Measurements from ENCODE around the gene DPH2.

Gene DPH2

GRCh38 chr1:44008259-44008658 is 38.4 kb downstream of the DPH2 start:
- no peak for DNase-seq

DNA sequence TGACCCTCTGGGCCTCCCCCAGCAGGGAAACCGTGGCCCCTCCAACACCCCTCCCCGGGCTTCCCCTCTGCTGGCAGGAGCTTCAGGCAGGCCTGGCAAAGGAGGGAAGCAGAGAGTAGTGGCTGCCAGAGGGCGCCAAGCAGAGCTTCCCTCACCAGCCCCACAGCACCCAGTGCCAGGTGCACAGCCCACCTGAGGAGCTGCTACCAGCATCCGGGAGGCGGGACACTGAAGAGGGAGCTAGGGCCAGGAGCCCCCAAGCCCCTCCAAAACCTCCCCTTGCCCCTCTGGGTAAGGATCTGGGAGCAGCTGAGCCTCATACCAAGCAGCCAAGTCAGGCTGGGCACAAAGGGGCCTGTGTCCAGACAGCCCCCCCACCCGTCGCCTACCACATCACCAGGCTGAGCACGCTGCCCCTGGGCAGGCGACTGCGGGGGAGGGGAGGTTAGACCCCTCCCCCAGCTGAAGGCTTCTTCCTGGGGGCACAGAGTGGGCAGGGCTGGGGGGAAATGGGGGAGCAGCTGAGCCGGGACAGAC is 41.2 kb downstream of the DPH2 start:
- no peak for DNase-seq

DNA sequence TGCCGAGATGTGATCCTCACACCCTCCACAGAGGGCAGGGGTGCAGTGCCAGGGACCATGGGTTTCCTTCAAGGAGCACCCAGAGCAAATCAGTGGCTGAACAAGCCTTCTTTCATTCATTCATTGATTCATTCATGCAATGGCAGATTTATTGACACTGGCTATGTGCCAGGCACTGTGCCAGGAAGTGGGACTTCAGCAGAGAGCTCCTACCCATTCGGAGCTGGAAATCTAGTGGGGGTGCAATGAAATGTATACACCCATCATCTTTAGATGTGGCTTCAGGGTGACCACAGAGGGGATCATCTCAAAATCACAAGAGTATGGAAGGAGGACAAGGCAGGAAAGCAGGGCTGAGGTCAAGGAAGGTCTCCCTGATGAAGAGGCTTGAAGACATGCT is 42.6 kb downstream of the DPH2 start:
- DNase-seq, result no peak

DNA sequence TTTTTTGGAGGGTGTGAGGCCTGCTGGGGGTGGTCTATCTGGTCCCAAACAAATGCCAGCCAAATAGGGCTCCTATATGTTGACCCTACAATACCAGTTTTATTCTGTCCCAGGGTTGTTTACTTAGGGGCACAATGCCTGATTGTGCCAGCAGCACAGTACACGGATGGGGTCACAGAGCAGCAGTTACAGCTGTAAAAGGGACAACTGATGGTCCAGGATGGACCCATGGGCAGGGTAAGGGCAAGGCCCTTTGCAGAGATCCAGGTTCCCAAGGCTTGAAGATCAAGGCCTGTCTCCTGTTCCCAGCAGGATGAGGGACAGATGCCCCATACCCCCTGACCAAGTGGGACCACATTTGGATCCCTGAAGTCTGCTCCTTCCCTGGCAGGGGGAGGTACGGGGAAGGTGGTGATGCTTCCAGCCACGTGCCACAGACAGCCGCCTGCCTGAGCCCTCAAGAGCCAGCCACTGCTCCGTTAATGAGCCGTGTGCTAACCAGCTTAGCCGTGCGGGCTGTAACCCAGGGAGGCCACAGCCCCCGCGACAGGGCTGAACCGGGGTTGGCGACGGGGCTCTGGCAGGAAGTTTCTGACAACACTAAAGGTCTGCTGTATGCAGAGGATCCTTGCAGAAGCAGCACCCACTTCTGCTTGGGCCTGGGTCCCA is 43.3 kb downstream of the DPH2 start:
- DNase-seq, result no peak

- no peak for DNase-seq
These were observed 44.1 kb downstream of the DPH2 start for GRCh38 chr1:44013949-44014348.

GRCh38 chr1:44014365-44015104 is 44.7 kb downstream of the DPH2 start:
- no peak for DNase-seq

- no peak for DNase-seq
These were observed 45.4 kb downstream of the DPH2 start for GRCh38 chr1:44015206-44015605.

DNA sequence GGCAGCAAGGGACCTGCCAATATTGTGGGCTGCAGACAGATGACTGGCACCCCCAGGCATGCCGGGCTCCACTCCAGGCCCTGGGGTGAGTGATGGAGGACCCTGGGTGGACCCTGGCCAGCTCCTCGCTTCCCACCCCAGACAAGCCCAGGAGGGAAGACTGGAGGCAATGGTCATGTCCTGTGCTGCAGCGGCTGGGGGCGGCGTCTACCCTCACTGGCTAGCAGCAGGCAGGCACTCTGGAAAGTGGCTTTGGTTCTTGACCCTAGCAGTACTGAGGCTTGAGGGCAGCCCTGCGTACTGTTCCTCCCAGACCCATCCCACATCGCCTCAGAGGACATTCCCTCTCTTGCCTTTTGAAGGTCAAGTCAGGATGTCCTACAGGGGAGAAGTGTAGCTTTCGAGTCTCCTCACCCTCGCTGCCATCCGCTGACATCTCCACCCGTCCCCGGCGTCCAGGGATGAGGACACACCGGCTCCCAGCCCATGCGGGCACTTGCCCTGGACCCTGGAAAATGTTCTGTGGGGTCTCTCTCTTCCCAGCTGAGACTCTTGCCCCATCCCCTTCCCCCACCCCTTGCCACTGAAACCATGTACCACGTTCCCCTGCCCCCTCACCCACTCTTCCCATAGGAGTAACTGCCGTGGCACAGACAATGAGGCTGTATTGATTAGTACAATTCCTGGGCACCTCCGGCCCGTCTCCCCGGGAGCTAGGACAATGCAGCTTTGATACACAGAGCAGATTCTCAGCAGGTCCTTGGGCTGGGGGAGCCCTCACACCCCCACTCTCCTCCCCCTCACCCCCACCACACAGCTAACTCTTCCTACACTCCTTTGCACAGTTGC is 46.5 kb downstream of the DPH2 start:
- no peak for DNase-seq

- DNase-seq, result no peak
These were observed 47.1 kb downstream of the DPH2 start for GRCh38 chr1:44016890-44017400.

DNA sequence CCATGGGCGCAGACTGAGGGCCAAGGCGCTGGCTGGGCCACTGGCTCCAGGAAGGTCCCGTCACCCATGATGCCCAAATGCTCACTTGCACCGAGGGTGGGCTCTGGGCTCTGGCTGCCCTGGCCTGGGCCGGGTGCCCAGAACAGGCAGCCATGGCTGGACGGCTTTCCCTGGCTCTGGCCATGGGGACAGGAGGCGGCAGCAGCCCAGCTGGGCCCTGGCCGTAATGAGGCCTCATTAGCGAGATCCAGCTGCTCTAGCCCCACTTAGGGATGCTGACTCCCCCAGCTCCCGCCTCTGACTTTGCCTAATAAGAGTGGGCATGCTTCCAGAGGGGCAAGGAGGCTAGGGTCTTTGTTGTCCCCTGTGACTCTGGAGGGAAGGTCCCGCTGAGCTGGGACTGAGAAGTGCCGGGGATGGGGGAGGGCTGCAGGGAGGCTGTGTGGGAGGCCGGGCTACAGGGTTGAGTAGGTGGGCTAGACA is 49.7 kb downstream of the DPH2 start:
- DNase-seq, result no peak

DNA sequence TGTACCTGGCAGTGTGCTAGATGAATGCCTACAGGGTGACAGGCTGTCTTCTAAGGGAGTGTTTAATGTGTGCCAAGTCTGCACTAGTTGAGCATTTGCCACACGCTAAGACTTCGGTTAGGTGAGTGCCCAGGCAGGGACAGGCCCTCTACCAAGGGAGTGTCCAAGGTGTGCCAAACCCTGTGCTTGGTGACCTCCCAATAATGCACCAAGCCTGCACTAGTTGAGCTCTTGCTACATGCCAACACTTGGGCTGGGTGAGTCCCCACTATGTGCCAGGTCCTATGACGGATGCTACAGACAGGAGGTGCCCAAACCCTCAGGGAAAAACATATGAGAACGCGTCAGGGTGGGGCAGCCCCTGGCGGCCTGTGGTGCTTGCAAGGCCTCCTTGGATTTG is 50.7 kb downstream of the DPH2 start:
- DNase-seq, result no peak

DNA sequence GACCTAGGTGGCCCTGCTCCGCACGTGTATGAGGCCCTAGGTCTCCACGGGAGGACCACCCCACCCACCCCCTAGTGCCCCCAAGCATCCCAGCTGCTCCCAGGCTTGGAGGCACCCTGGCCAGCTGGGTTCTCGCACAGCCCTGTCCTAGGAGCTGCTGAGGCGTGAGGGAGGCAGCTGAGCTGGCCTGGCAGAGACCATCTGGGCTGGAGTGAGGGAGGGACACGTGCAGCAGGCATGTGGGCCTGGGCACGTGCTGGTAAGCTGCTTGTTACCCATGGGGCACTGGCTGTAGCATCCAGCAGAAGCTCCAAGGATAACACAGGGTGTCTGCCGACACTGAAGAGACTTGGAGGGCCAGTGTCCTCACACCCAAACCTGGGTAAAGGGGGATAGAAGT is 51.3 kb downstream of the DPH2 start:
- DNase-seq, result no peak

DNA sequence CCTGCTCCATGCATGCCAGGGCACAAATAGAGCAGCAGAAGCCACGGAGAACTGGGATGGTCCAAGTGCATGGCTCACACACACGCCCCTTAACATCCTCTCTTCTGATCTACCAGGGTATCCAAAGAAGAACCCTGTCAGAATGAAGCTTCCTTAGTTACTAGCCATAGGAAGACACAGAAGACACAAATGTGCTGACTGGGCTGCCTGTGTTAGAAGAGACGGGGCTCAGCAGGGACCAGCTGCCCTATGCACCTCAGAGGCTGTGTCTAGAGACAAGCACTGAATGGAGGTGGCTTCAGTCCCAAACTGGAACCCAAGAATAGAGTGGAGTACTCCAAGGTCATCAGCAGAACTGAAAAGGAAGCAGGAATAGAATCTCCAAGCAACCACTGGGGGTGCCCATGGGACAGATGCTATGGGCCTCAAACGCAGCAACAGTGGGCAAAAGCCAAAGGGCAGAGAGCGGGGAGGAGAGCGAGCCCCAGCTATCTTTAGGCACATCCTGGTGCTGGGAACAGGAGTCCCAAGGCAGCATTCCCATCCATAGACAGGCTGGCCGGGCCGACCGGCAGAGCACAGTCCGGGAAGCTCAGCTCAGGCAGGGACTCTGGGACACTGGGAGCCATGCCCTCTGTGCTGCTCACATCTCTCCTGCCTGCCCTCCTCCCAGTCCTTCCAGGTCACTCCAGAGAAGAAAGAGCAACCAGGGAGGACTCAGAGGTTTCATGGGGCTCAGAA is 51.9 kb downstream of the DPH2 start:
- no peak for DNase-seq

Measured in inflammatory macrophage (primary cell).